Measurements from ENCODE around the gene CDC42EP5. TPM values are rescaled to one million over a fixed set of nuclear protein-coding genes. Genes with fewer than 3 reads are reported as not detected.

The CDC42EP5 gene
- total and polyA plus RNA-seq, 10 of the 15 experiments (the other 5 are each of a cell fraction or from before 2014, with no cell fraction given), result 0.42 to 1.8 (median 1.4) TPM; not detected in 6

GRCh38 chr19:54460230-54461005, 12.7 kb downstream of the CDC42EP5 start (continued):
- no peak for TF ChIP-seq IRF3 (IDR thresholded peaks at IDR 0.05)

- Histone ChIP-seq H3K4me2 (ENCODE audit: control insufficient read depth, insufficient read depth) (no peak overlapping the region), H3K9ac (ENCODE audit: control insufficient read depth, insufficient read depth, low read length) (no peak overlapping the region), H3K27ac (ENCODE audit: control insufficient read depth, insufficient read depth) (no peak overlapping the region), H2AFZ (ENCODE audit: control insufficient read depth, low read depth, low read length) (no peak overlapping the region), H3K4me1 (ENCODE audit: control insufficient read depth, insufficient read depth, low read length) (peaks cover 12% of the 10 kb centered on the region), H3K4me3 (no peak overlapping the region), H3K27me3 (replicated peaks in 1 of 2; ENCODE audit: control insufficient read depth in 2 of 2, insufficient read depth in 2 of 2, low read length in 1 of 2) (no peaks in the 10 kb centered on the region), H3K9me3 (replicated peaks; ENCODE audit: control insufficient read depth, insufficient read depth, low read length) (no peaks in the 10 kb centered on the region), H3K79me2 (ENCODE audit: control insufficient read depth, insufficient read depth, low read length) (peaks cover 14% of the 10 kb centered on the region), H3K36me3 (ENCODE audit: control insufficient read depth in 2 of 2, insufficient read depth in 2 of 2, low read length in 1 of 2) (peaks cover 14 to 62% of the 10 kb centered on the region in 2 experiments), H4K20me1 (ENCODE audit: control insufficient read depth, insufficient read depth) (no peaks in the 10 kb centered on the region; the same call in 1 of the 2 replicates)
- intact Hi-C loops (cut with micrococcal nuclease; ENCODE audit: unreplicated experiment) (no loop called here), in situ Hi-C loops (cut with MboI) (loop anchor here (10.0 kb wide), 1 partner anchor 1195 kb away; the partner anchor contains the start of gene U2AF2)
- ChIA-PET SMC1A (ENCODE audit: uncharacterized antibody, unreplicated experiment) (no interaction called here), POLR2A (no interaction called here), CTCF (no interaction called here), RAD21 (ENCODE audit: unreplicated experiment) (no interaction called here)
- BruUV-seq (replicated peaks), result TSS peak; percentile 43
- WGBS (ENCODE audit: insufficient coverage, insufficient replicate concordance, low lambda C conversion rate, missing lambda C conversion rate), result 78% methylated on average over 16 of the region's 16 CpGs
- no peak for FAIRE-seq
- no peak for ATAC-seq
- TF ChIP-seq SRF (IDR thresholded peaks at IDR 0.05; ENCODE audit: low read depth in 2 of 2, low read length in 2 of 2) (no peak), EP300 (IDR thresholded peaks at IDR 0.05; ENCODE audit: borderline replicate concordance in 1 of 2, control insufficient read depth in 1 of 2, low read depth in 2 of 2, low read length in 2 of 2) (no peak), POLR2AphosphoS5 (IDR thresholded peaks at IDR 0.05; ENCODE audit: low read length) (peak; percentile 55; the same call in 1 of the 2 replicates)
- no peak for DNase-seq (ENCODE audit: low read depth, low spot score)
Observed at GRCh38 chr19:54459282-54460229, 13.5 kb downstream of the CDC42EP5 start.

All from GM12878 (cell line).